Tongue (tissue), 2 donors: ENCODE measurements around the gene MIS12. TPM values are rescaled to one million over a fixed set of nuclear protein-coding genes. Genes with fewer than 3 reads are reported as not detected.
A peak's percentile ranks its signal among the peaks of the same experiment; 100 is the strongest.

Experiments used
- DNase-seq: peaks from one replicate; pipeline ENCODE4 v3.0.0-alpha.2; 2015
- total RNA-seq: library from RNA; depleted of rRNA; stranded (reverse); fragments of >200 nt; gene quantifications from one replicate; pipeline ENCODE4 v1.2.3, GENCODE V29; 2014

Gene MIS12
- total RNA-seq, 1 donor from 2014 or later, result 68.2 TPM

- no peak for DNase-seq
Measured at GRCh38 chr17:5535436-5535835, 49.1 kb downstream of the MIS12 start.

GRCh38 chr17:5536866-5537650 lies 50.7 kb downstream of the MIS12 start:
- DNase-seq, result peak; percentile 17

GRCh38 chr17:5539286-5539685 lies 52.9 kb downstream of the MIS12 start:
- DNase-seq, result no peak

GRCh38 chr17:5540321-5540720 lies 54.0 kb downstream of the MIS12 start:
- no peak for DNase-seq

Other genes with a start within 250 kb of the MIS12 start
- gene RABEP1, start 204.3 kb upstream of the MIS12 start, total RNA-seq, result 71.2 TPM
- 94.0 TPM for gene NUP88, start 66.9 kb upstream of the MIS12 start, total RNA-seq
- 39.3 TPM for gene RPAIN, start 66.4 kb upstream of the MIS12 start, total RNA-seq
- gene C1QBP, start 47.4 kb upstream of the MIS12 start, total RNA-seq, result 108 TPM
- gene DHX33, start 17.6 kb upstream of the MIS12 start, total RNA-seq, result 11.6 TPM
- 23.9 TPM for gene DERL2, start 388 bp upstream of the MIS12 start, total RNA-seq
- 101 TPM for gene NLRP1, start 97.9 kb downstream of the MIS12 start, total RNA-seq